NOMO-1 treated with DMSO at 0.1 percent for 48 hours (cell line): Measurements from ENCODE around the gene PRKG1.
"Not testable (repeated sequence)": the region's sequence is repeated elsewhere in the genome, so short reads cannot be mapped to it uniquely, and the experiment has no call there.

Source experiments
- DNase-seq: peaks from one replicate; lab custom pipeline; 2025; ENCODE audit not compliant: unreplicated experiment; lab: John Stamatoyannopoulos, UW

The PRKG1 gene

GRCh38 chr10:51685768-51686167, 611.5 kb downstream of the PRKG1 start:
- no peak for DNase-seq

GRCh38 chr10:51687296-51687695, 613.0 kb downstream of the PRKG1 start:
- DNase-seq, result no peak

GRCh38 chr10:51688826-51689225, 614.5 kb downstream of the PRKG1 start:
- not testable (repeated sequence) for DNase-seq

- no peak for DNase-seq
These were observed 615.2 kb downstream of the PRKG1 start for GRCh38 chr10:51689536-51689935.

- no peak for DNase-seq
These were observed 616.8 kb downstream of the PRKG1 start for GRCh38 chr10:51691135-51691534.

- no peak for DNase-seq
These were observed 619.9 kb downstream of the PRKG1 start for GRCh38 chr10:51694086-51694768.

GRCh38 chr10:51696251-51696650, 622.0 kb downstream of the PRKG1 start:
- no peak for DNase-seq

- no peak for DNase-seq
These were observed 624.3 kb downstream of the PRKG1 start for GRCh38 chr10:51698473-51699063.

- DNase-seq, result no peak
These were observed 624.8 kb downstream of the PRKG1 start for GRCh38 chr10:51699145-51699474.

- peak; percentile 89 for DNase-seq
These were observed 625.4 kb downstream of the PRKG1 start, which contains the start of gene CSTF2T for GRCh38 chr10:51699475-51700227. Gene CSTF2T (minus strand): TSS chr10:51699595. CDS start chr10:51699549, 46 bp downstream.

GRCh38 chr10:51700228-51700817, 626.0 kb downstream of the PRKG1 start:
- no peak for DNase-seq

- DNase-seq, result no peak
These were observed 631.5 kb downstream of the PRKG1 start for GRCh38 chr10:51705774-51706173.

GRCh38 chr10:51706225-51706624, 631.9 kb downstream of the PRKG1 start:
- no peak for DNase-seq

GRCh38 chr10:51707392-51707791, 633.1 kb downstream of the PRKG1 start:
- DNase-seq, result no peak

- no peak for DNase-seq
These were observed 633.6 kb downstream of the PRKG1 start for GRCh38 chr10:51707821-51708424.

- no peak for DNase-seq
These were observed 634.3 kb downstream of the PRKG1 start for GRCh38 chr10:51708609-51709008.

- no peak for DNase-seq
These were observed 635.2 kb downstream of the PRKG1 start for GRCh38 chr10:51709324-51709972.

GRCh38 chr10:51711519-51711891, 637.2 kb downstream of the PRKG1 start:
- no peak for DNase-seq

- DNase-seq, result no peak
These were observed 642.7 kb downstream of the PRKG1 start for GRCh38 chr10:51716981-51717380.

- DNase-seq, result no peak
These were observed 644.6 kb downstream of the PRKG1 start for GRCh38 chr10:51718804-51719291.

GRCh38 chr10:51724038-51724437, 649.8 kb downstream of the PRKG1 start:
- DNase-seq, result no peak
